Fibroblast of the aortic adventitia (primary cell): Measurements from ENCODE around the gene KIF1B. TPM values are rescaled to one million over a fixed set of nuclear protein-coding genes. Genes with fewer than 3 reads are reported as not detected.

ENCODE experiments used
- DNase-seq: peaks from one replicate; pipeline ENCODE4 v3.0.0-alpha.2; 2010; ENCODE audit warnings: low read depth
- H3K4me3 ChIP-seq: 2 replicates; pipeline ENCODE4 v1.5.1; 2011; ENCODE audit warnings: low read depth, mild to moderate bottlenecking, control low read depth, low read length, moderate library complexity
- total RNA-seq: library from RNA; depleted of rRNA; stranded (reverse); fragments of >200 nt; gene quantifications from 2 replicates; pipeline ENCODE4 v1.2.3, GENCODE V29; 2012; ENCODE audit warnings: low replicate concordance
- TF ChIP-seq, protein P1 (sequence below): IDR thresholded peaks from 2 replicates; pipeline ENCODE4 v1.5.1; 2011; ENCODE audit warnings: mild to moderate bottlenecking, low read length, control low read depth, inconsistent platforms; ENCODE audit not compliant: insufficient read depth

Gene KIF1B
- total RNA-seq, 1 donor: 34.8 TPM

DNA sequence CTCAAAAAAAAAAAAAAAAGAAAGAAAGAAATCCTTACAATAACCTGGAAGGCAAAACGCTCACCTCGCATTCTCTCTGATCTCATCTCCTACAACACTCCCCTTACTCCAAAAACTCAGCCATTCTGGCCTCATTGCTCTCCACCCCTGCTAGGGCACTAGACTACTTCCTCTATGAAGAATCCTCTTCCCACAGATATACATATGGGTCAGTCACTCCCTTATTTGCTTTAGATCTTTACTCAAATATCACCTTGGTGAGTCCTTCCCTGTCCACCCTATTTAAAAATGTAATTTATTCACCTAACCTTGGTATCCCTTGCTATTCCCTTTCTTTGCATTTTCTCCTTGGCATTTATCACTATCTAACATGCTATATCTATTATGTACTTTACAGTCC lies 24.6 kb upstream of the KIF1B start:
- no peak overlapping the region for H3K4me3 ChIP-seq
- TF ChIP-seq, protein P1, sequence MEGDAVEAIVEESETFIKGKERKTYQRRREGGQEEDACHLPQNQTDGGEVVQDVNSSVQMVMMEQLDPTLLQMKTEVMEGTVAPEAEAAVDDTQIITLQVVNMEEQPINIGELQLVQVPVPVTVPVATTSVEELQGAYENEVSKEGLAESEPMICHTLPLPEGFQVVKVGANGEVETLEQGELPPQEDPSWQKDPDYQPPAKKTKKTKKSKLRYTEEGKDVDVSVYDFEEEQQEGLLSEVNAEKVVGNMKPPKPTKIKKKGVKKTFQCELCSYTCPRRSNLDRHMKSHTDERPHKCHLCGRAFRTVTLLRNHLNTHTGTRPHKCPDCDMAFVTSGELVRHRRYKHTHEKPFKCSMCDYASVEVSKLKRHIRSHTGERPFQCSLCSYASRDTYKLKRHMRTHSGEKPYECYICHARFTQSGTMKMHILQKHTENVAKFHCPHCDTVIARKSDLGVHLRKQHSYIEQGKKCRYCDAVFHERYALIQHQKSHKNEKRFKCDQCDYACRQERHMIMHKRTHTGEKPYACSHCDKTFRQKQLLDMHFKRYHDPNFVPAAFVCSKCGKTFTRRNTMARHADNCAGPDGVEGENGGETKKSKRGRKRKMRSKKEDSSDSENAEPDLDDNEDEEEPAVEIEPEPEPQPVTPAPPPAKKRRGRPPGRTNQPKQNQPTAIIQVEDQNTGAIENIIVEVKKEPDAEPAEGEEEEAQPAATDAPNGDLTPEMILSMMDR: no peak
- no peak for DNase-seq

DNA sequence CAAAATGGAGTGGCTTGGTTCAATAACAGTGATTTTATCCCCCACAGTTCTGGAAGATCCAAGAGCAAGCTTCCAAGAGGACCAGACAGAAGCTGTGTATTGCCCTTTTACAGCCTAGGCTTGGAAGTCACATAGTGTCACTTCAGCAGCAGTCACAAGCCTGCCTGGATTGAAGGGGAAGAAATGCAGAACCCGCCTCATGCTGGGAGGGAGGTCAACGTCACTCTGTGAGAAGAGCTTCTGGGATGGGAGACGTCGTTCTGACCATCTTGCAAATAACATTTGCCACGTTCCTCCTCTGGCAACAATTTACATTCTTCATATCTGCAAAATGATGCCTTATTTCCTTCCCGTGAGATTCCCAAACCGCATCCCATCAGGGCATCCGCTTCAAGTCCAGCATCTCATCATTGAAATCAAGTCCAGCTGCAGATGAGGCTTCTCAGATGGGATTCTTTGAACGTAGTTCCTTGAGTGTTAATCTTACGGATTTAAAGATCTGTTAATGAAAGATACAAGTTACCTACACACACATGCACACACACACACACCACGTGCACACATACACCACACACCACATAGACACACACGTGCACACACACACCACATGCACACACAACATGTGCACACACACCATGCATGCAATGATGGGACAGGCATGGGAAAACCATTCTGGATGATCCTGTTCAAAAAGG lies 23.9 kb upstream of the KIF1B start:
- no peak for DNase-seq
- H3K4me3 ChIP-seq: no peak overlapping the region
- TF ChIP-seq, protein P1: no peak

DNA sequence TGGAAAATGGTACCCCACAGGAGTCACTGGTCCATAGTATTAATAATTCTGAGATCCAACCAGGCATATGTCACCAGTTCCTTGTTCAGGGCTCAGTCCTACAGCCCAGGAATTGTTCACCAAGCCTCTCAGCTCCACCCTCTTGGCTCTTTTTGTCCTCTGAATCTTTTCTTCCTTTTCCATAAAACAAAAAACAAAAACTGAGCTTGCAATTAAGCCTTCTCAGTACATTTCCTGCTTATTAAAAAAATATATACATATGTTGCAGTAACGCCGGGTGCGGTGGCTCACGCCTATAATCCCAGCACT lies 23.4 kb upstream of the KIF1B start:
- no peak overlapping the region for H3K4me3 ChIP-seq
- no peak for DNase-seq
- TF ChIP-seq, protein P1: no peak

DNA sequence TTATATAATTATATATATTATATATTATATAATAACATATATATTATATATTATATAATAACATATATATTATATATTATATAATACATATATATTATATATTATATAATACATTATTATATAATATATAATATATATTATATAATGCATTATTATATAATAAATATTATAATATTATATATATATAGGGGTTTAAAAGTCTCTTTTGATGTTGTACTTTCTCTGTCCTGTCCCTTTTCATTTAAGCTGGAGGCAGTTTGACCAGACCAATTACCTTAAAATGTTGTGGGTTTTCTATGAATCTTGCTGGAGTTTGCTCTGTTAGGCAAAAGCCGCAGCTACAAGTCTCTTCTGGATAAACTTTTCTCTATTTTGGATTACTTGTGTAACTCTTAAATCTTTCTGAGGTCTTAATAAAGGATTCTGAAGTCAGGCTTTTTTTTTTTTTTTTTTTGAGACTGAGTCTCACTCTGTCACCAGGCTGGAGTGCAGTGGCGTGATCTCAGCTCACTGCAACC lies 22.2 kb upstream of the KIF1B start:
- DNase-seq: no peak
- TF ChIP-seq, protein P1: no peak
- H3K4me3 ChIP-seq: no peak overlapping the region

DNA sequence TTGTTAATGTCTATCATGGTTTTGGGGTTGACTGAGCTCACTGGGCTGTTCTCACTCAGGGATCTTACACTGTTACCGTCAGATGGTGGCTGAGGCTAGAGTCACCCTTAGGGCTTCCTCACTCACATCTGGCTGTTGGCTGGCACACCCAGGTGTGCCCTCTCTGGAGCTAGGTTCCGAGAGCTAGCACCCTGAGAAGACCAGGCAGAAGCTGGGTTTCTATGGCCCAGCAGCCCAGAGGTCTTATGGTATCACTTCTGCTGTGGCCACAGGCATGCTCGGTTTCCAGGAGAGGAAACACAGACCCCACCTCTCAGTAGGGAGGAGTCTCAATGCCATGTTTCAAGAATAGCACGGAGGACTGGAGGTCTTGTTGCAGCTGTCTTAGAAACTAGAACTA lies 20.7 kb upstream of the KIF1B start:
- TF ChIP-seq, protein P1: no peak
- no peak overlapping the region for H3K4me3 ChIP-seq
- DNase-seq: no peak

DNA sequence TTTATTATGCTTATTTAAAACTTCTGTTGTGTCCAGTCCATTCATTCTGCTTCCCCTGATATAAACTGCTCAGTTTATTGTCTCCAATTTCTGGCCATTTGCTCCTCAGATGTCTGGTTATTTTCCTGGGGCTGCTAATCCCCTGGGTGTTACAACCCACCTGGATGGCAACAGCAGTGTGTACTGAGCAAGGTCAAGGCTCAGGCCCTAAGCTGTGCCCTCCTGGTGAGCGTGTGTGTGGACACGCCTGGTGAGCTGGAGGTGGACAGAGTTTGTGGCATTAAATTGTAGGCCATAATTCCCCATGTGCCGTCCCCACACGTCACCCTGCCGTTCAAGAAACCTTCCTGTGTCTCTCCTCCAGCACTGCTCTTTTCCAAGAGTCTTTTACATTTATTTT lies 18.1 kb upstream of the KIF1B start:
- TF ChIP-seq, protein P1: no peak
- no peak for DNase-seq
- H3K4me3 ChIP-seq: no peak overlapping the region

DNA sequence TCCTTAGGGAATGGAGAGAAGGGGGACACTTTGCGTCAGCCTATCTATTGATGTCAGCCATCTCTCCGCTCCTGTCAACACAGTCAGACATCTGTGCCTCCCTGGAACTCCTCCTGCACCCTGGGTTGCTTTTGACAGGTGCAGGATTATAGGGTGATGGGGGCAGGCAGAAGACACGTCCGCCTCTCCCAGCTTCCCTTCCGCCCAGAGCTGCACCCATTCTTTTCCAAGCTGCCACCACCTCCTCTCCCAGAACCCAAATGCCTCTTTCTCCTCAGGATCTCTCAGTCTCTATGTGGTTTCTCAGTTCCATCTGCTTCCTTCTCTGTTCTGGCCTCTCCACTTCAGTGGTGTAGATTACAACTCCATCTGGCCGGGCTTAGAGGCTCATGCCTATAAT lies 17.1 kb upstream of the KIF1B start:
- no peak for DNase-seq
- TF ChIP-seq, protein P1: no peak

More for the DNA sequence above, 17.1 kb upstream of the KIF1B start:
- no peak overlapping the region for H3K4me3 ChIP-seq
